Esophagus squamous epithelium (tissue), 5 donors: ENCODE measurements around the gene TMEM51. TPM values are rescaled to one million over a fixed set of nuclear protein-coding genes. Genes with fewer than 3 reads are reported as not detected.

Experiments used
- DNase-seq: peaks from one replicate; lab custom pipeline; 2025; lab: John Stamatoyannopoulos, UW
- H3K27ac ChIP-seq, 4 donors: fragments of 200-600 bp; sonication (generic); one replicate each; pipeline ENCODE4 v1.5.1; 2016 to 2019; ENCODE audit warnings: mild to moderate bottlenecking in 1 of 4
- H3K27me3 ChIP-seq, 4 donors: fragments of 200-600 bp; sonication (generic); 1 replicate in 3 of 4; 2 replicates in 1 of 4; pipeline versions ENCODE4 v1.5.1 to v1.6.0; 2017 to 2021; ENCODE audit warnings: antibody characterized with exemption in 1 of 4
- H3K36me3 ChIP-seq, 3 donors: fragments of 200-600 bp; sonication (generic); one replicate each; pipeline ENCODE4 v1.5.1; 2016 to 2019
- H3K4me1 ChIP-seq, 3 donors: fragments of 200-600 bp; sonication (generic); one replicate each; pipeline ENCODE4 v1.5.1; 2017 to 2019
- H3K4me3 ChIP-seq, 4 donors: fragments of 200-600 bp; sonication (generic); 1 replicate in 3 of 4; 2 replicates in 1 of 4; pipeline ENCODE4 v1.5.1; 2016 to 2019; ENCODE audit warnings: mild to moderate bottlenecking in 2 of 4, moderate library complexity in 1 of 4
- H3K9me3 ChIP-seq, 3 donors: fragments of 200-600 bp; sonication (generic); one replicate each; pipeline ENCODE4 v1.5.1; 2016 to 2019
- CTCF ChIP-seq, 6 experiments: fragments of 450-650 bp in 4 of 6; fragments of 200-600 bp in 2 of 6; sonication (generic) in 2 of 6; IDR thresholded peaks; one replicate each; pipeline ENCODE4 v1.5.1; 2016 to 2019; ENCODE audit warnings: antibody characterized with exemption in 6 of 6, mild to moderate bottlenecking in 4 of 6, moderate library complexity in 4 of 6
- POLR2A ChIP-seq, 4 donors: fragments of 450-650 bp; IDR thresholded peaks; one replicate each; pipeline ENCODE4 v1.6.1; 2017; ENCODE audit warnings: antibody characterized with exemption in 4 of 4, mild to moderate bottlenecking in 4 of 4, moderate library complexity in 3 of 4
- WGBS, 2 donors: methylation state at CpG; one replicate each; pipeline ENCODE4 v1.1.5; 2018; 5-methylcytosine and 5-hydroxymethylcytosine counted together
- intact Hi-C: fragments of 100-400 bp; cut with DNase I; formaldehyde crosslinking; loops from one replicate; pipeline ENCODE4 v1.15.0; 2022
- total RNA-seq, 4 donors: library from RNA; depleted of rRNA; stranded (reverse); fragments of >200 nt; gene quantifications; one replicate each; pipeline ENCODE4 v1.1.0, GENCODE V29; 2016
- donor health status: DM: yes; HTN: yes; CAD: no.

The TMEM51 gene
- total RNA-seq, 4 donors from 2014 or later: 11.6 to 23.7 (median 17.7) TPM

- Histone ChIP-seq H3K27ac (no peak overlapping the region), H3K36me3 (no peaks in the 10 kb centered on the region), H3K4me1 (peaks cover 5 to 10% (median 5%) of the 10 kb centered on the region in 3 donors), H3K9me3 (no peaks in the 10 kb centered on the region), H3K4me3 (no peak overlapping the region), H3K27me3 (peaks cover 0 to 19% (median 0%) of the 10 kb centered on the region in 4 donors)
- 73 to 81% methylated on average over 7 to 10 of the region's 14 CpGs for WGBS, 2 donors
- no peak for TF ChIP-seq POLR2A (IDR thresholded peaks at IDR 0.05)
- no peak for TF ChIP-seq CTCF (IDR thresholded peaks at IDR 0.05)
- no peak for DNase-seq
- intact Hi-C loops: no loop called here
Observed at GRCh38 chr1:15251857-15252835, 98.6 kb downstream of the TMEM51 start.

GRCh38 chr1:15254559-15254958 lies 101.0 kb downstream of the TMEM51 start:
- Histone ChIP-seq H3K9me3 (no peaks in the 10 kb centered on the region), H3K27me3 (no peaks in the 10 kb centered on the region), H3K27ac (no peak overlapping the region), H3K36me3 (no peaks in the 10 kb centered on the region), H3K4me3 (no peak overlapping the region), H3K4me1 (peaks cover 0 to 7% (median 7%) of the 10 kb centered on the region in 3 donors)
- intact Hi-C loops: no loop called here
- no peak for TF ChIP-seq CTCF (IDR thresholded peaks at IDR 0.05)
- no peak for TF ChIP-seq POLR2A (IDR thresholded peaks at IDR 0.05)
- DNase-seq: no peak
- WGBS, 2 donors: 55 to 69% methylated on average over 2 of the region's 2 CpGs

DNA sequence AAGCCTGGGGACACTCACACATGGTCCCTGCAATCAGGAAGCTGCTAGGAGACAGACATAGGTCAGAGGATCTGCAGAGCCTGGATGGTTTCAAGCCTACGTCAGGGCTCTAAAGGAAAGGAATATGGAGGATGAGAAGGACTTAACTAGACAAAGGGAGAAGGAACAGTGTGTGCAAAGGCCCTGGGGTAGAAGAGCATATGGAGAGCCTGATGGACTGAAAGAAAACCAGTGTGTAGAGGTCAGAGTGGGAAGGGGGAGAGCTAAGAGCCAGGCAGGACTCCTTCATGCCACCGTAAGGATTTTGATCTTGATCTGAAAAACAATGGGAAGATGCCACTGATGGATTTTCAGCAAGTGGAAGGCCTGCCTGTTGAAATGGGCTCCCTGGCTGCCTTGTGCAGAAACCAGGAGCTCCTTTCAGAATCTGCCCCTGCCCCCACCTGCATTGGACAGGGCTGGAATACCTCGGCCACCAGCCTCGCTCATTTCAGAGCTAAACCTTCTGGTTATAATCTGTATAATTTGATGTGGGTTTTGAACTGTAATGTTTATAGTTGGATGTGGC lies 102.1 kb downstream of the TMEM51 start:
- no peak for DNase-seq
- WGBS, 2 donors: 88 to 96% methylated on average over 2 to 4 of the region's 4 CpGs
- Histone ChIP-seq H3K4me3 (no peak overlapping the region), H3K9me3 (no peaks in the 10 kb centered on the region), H3K27ac (no peak overlapping the region), H3K4me1 (peaks cover 4 to 18% (median 17%) of the 10 kb centered on the region in 3 donors), H3K36me3 (no peaks in the 10 kb centered on the region), H3K27me3 (no peaks in the 10 kb centered on the region)
- no peak for TF ChIP-seq POLR2A (IDR thresholded peaks at IDR 0.05)
- no peak for TF ChIP-seq CTCF (IDR thresholded peaks at IDR 0.05)
- intact Hi-C loops: no loop called here

- Histone ChIP-seq H3K9me3 (no peaks in the 10 kb centered on the region), H3K4me1 (peaks cover 9 to 27% (median 25%) of the 10 kb centered on the region in 3 donors), H3K27ac (no peak overlapping the region), H3K27me3 (no peaks in the 10 kb centered on the region), H3K36me3 (no peaks in the 10 kb centered on the region), H3K4me3 (no peak overlapping the region)
- no peak for DNase-seq
- TF ChIP-seq POLR2A (IDR thresholded peaks at IDR 0.05) (no peak), CTCF (IDR thresholded peaks at IDR 0.05) (no peak)
- intact Hi-C loops: no loop called here
- 75 to 89% methylated on average over 3 of the region's 3 CpGs for whole genome bisulfite sequencing, 2 donors
Observed at GRCh38 chr1:15256584-15256983, 103.0 kb downstream of the TMEM51 start.

- H3K36me3 ChIP-seq: no peaks in the 10 kb centered on the region
- 85 to 89% methylated on average over 11 to 14 of the region's 14 CpGs for WGBS, 2 donors
- H3K4me1 ChIP-seq: peaks cover 9 to 32% (median 26%) of the 10 kb centered on the region in 3 donors
- no peak for DNase-seq
- no peak overlapping the region for H3K4me3 ChIP-seq
- TF ChIP-seq CTCF (IDR thresholded peaks at IDR 0.05) (no peak), POLR2A (IDR thresholded peaks at IDR 0.05) (no peak)
- no peak overlapping the region for H3K27ac ChIP-seq
- intact Hi-C loops: no loop called here
- H3K9me3 ChIP-seq: no peaks in the 10 kb centered on the region
- no peaks in the 10 kb centered on the region for H3K27me3 ChIP-seq
Observed at GRCh38 chr1:15257309-15257708, 103.8 kb downstream of the TMEM51 start.
